Panc1 (cell line): ENCODE results near the gene ATP6V0B.

Experiments used
- POLR2AphosphoS5 ChIP-seq: IDR thresholded peaks from 2 replicates; pipeline ENCODE4 v1.6.1; 2012; ENCODE audit warnings: mild to moderate bottlenecking, low read depth, low read length, moderate library complexity
- SIN3A ChIP-seq: IDR thresholded peaks from 2 replicates; pipeline ENCODE4 v1.6.1; 2012; ENCODE audit warnings: low read depth, mild to moderate bottlenecking, low read length, moderate library complexity, borderline replicate concordance; ENCODE audit not compliant: insufficient read depth
- TCF7L2 ChIP-seq: IDR thresholded peaks from 2 replicates; pipeline ENCODE4 v1.6.1; 2011; ENCODE audit warnings: mild to moderate bottlenecking, low read depth, low read length, inconsistent platforms
- TF ChIP-seq, protein P1 (sequence below): fragments of 450-650 bp; IDR thresholded peaks from 2 replicates; pipeline ENCODE4 v1.5.1; 2017; ENCODE audit warnings: mild to moderate bottlenecking
- TF ChIP-seq, protein P2 (sequence below), 2 experiments: IDR thresholded peaks; 2 replicates each; pipeline ENCODE4 v1.6.1; 2011 to 2012; ENCODE audit warnings: low read depth in 2 of 2, control low read depth in 1 of 2, low read length in 1 of 2, mild to moderate bottlenecking in 1 of 2, moderate library complexity in 1 of 2; ENCODE audit not compliant: insufficient read depth in 1 of 2

- TF ChIP-seq, protein P1, sequence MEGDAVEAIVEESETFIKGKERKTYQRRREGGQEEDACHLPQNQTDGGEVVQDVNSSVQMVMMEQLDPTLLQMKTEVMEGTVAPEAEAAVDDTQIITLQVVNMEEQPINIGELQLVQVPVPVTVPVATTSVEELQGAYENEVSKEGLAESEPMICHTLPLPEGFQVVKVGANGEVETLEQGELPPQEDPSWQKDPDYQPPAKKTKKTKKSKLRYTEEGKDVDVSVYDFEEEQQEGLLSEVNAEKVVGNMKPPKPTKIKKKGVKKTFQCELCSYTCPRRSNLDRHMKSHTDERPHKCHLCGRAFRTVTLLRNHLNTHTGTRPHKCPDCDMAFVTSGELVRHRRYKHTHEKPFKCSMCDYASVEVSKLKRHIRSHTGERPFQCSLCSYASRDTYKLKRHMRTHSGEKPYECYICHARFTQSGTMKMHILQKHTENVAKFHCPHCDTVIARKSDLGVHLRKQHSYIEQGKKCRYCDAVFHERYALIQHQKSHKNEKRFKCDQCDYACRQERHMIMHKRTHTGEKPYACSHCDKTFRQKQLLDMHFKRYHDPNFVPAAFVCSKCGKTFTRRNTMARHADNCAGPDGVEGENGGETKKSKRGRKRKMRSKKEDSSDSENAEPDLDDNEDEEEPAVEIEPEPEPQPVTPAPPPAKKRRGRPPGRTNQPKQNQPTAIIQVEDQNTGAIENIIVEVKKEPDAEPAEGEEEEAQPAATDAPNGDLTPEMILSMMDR: no peak
- TF ChIP-seq, protein P2, sequence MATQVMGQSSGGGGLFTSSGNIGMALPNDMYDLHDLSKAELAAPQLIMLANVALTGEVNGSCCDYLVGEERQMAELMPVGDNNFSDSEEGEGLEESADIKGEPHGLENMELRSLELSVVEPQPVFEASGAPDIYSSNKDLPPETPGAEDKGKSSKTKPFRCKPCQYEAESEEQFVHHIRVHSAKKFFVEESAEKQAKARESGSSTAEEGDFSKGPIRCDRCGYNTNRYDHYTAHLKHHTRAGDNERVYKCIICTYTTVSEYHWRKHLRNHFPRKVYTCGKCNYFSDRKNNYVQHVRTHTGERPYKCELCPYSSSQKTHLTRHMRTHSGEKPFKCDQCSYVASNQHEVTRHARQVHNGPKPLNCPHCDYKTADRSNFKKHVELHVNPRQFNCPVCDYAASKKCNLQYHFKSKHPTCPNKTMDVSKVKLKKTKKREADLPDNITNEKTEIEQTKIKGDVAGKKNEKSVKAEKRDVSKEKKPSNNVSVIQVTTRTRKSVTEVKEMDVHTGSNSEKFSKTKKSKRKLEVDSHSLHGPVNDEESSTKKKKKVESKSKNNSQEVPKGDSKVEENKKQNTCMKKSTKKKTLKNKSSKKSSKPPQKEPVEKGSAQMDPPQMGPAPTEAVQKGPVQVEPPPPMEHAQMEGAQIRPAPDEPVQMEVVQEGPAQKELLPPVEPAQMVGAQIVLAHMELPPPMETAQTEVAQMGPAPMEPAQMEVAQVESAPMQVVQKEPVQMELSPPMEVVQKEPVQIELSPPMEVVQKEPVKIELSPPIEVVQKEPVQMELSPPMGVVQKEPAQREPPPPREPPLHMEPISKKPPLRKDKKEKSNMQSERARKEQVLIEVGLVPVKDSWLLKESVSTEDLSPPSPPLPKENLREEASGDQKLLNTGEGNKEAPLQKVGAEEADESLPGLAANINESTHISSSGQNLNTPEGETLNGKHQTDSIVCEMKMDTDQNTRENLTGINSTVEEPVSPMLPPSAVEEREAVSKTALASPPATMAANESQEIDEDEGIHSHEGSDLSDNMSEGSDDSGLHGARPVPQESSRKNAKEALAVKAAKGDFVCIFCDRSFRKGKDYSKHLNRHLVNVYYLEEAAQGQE (IDR thresholded peaks at IDR 0.05; ENCODE audit: insufficient read depth in 1 of 2, low read depth in 2 of 2, low read length in 1 of 2): no peak
- TF ChIP-seq POLR2AphosphoS5: no peak
- TF ChIP-seq SIN3A: no peak
- no peak for TF ChIP-seq TCF7L2
These were observed 50.3 kb downstream of the ATP6V0B start for GRCh38 chr1:44024903-44025525.
